K562 (cell line): ENCODE data around the gene CDC6. TPM values are rescaled to one million over a fixed set of nuclear protein-coding genes. Genes with fewer than 3 reads are reported as not detected.

Source experiments
- ATAC-seq: fragments of 200-7000 bp; cut with Tn5 transposase; 3 replicates; pipeline ENCODE4 v1.9.1; 2020; ENCODE audit warnings: moderate library complexity
- BruUV-seq: library from RNA; stranded (reverse); fragments of 400-500 nt; replicated peaks from 2 replicates; lab custom pipeline; 2021; lab: Mats Ljungman, UMichigan
- CTCF ChIA-PET: fragments of 300-600 bp; formaldehyde crosslinking; extraction: SDS; loops from one replicate; lab custom pipeline; 2021; ENCODE audit warnings: low intra/inter-chr PET ratio; lab: Yijun Ruan, JAX
- POLR2A ChIA-PET: fragments of 300-600, 350-650 bp; sonication (Branson Sonifier 250); formaldehyde crosslinking; extraction: SDS; loops from one replicate; lab custom pipeline; 2021; ENCODE audit warnings: antibody characterized with exemption, inconsistent platforms; lab: Yijun Ruan, JAX
- DNase-seq, 4 experiments: peaks; one replicate each; pipeline versions ENCODE4 v3.0.0 to v3.0.0-alpha.2; 2011 to 2018; ENCODE audit warnings: low spot score in 3 of 4, mixed read lengths in 3 of 4; ENCODE audit errors: extremely low read depth in 1 of 4
- FAIRE-seq: peaks from 2 replicates; lab custom pipeline; 2011; peaks lifted over from hg19 to GRCh38; lab: Jason Lieb, UNC
- H2AFZ ChIP-seq: 2 replicates; pipeline ENCODE4 v1.6.0; 2011; ENCODE audit warnings: low read depth, low read length, control low read depth, inconsistent platforms
- H3K27ac ChIP-seq: fragments of 200-600 bp; 3 replicates; pipeline ENCODE4 v1.8.0; 2011; ENCODE audit warnings: low read depth, mild to moderate bottlenecking, control low read depth, inconsistent platforms, low read length, moderate library complexity, mixed read lengths; ENCODE audit errors: extremely low read depth
- H3K27me3 ChIP-seq, 2 experiments: fragments of 300-600 bp in 1 of 2; 2 replicates in 1 of 2; 3 replicates in 1 of 2; pipeline versions ENCODE4 v1.6.0 to v1.8.0; 2011; ENCODE audit warnings: inconsistent platforms in 2 of 2, low read length in 2 of 2, mild to moderate bottlenecking in 1 of 2, mixed read lengths in 1 of 2, moderate library complexity in 1 of 2; ENCODE audit not compliant: control insufficient read depth in 2 of 2, insufficient read depth in 2 of 2
- H3K36me3 ChIP-seq: fragments of 300-600 bp; 3 replicates; pipeline ENCODE4 v1.8.0; 2011; ENCODE audit warnings: mild to moderate bottlenecking, low read length, inconsistent platforms; ENCODE audit not compliant: control insufficient read depth, insufficient read depth
- H3K4me1 ChIP-seq, 2 experiments: fragments of 200-600 bp in 1 of 2; replicated peaks in 1 of 2; 2 replicates in 1 of 2; 3 replicates in 1 of 2; pipeline versions ENCODE4 v1.5.1 to v1.8.0; 2011; ENCODE audit warnings: inconsistent platforms in 2 of 2, low read length in 2 of 2, mild to moderate bottlenecking in 1 of 2, mixed read lengths in 1 of 2, moderate library complexity in 1 of 2; ENCODE audit not compliant: control insufficient read depth in 2 of 2, insufficient read depth in 2 of 2
- H3K4me2 ChIP-seq: 2 replicates; pipeline ENCODE4 v1.6.1; 2011; ENCODE audit warnings: low read length, control low read depth, inconsistent platforms, mixed read lengths; ENCODE audit not compliant: insufficient read depth
- H3K4me3 ChIP-seq: fragments of 200-600 bp; sonication (generic), shearing (Covaris generic); 2 replicates; pipeline ENCODE4 v1.5.1; 2016; ENCODE audit warnings: control low read depth, inconsistent platforms
- H3K79me2 ChIP-seq: fragments of 200-600 bp; 3 replicates; pipeline ENCODE4 v1.8.0; 2011; ENCODE audit warnings: low read length, inconsistent platforms; ENCODE audit not compliant: control insufficient read depth, insufficient read depth
- H3K9ac ChIP-seq, 2 experiments: 2 replicates each; pipeline versions ENCODE4 v1.6.0 to v1.6.1; 2011; ENCODE audit warnings: low read depth in 2 of 2, low read length in 2 of 2, control low read depth in 1 of 2, inconsistent platforms in 1 of 2, mild to moderate bottlenecking in 1 of 2, mixed read lengths in 1 of 2; ENCODE audit not compliant: insufficient read depth in 1 of 2
- H3K9me1 ChIP-seq: one replicate; pipeline ENCODE4 v1.6.0; 2011; ENCODE audit warnings: inconsistent platforms, mild to moderate bottlenecking, low read length, moderate library complexity; ENCODE audit not compliant: control insufficient read depth, insufficient read depth
- H3K9me3 ChIP-seq: replicated peaks from 2 replicates; pipeline ENCODE4 v1.5.1; 2011; ENCODE audit warnings: low read depth, low read length, inconsistent platforms; ENCODE audit not compliant: control insufficient read depth, insufficient read depth
- H4K20me1 ChIP-seq: replicated peaks from 2 replicates; pipeline ENCODE4 v1.6.1; 2011; ENCODE audit warnings: low read length, inconsistent platforms, mixed read lengths; ENCODE audit not compliant: control insufficient read depth, insufficient read depth
- BHLHE40 ChIP-seq: IDR thresholded peaks from 2 replicates; pipeline ENCODE4 v1.6.1; 2011; ENCODE audit warnings: low read length, improper control_type of control experiment
- CBX3 ChIP-seq, 2 experiments: IDR thresholded peaks; 1 replicate in 1 of 2; 2 replicates in 1 of 2; pipeline ENCODE4 v1.6.1; 2012; ENCODE audit warnings: inconsistent platforms in 2 of 2, low read length in 2 of 2, borderline replicate concordance in 1 of 2, control low read depth in 1 of 2
- CHD4 ChIP-seq: fragments of 200-600 bp; sonication (generic); IDR thresholded peaks from 3 replicates; pipeline ENCODE4 v1.6.1; 2012; ENCODE audit warnings: low read depth, mild to moderate bottlenecking, mixed read lengths, low read length, inconsistent platforms; ENCODE audit not compliant: insufficient read depth, insufficient replicate concordance, poor library complexity, severe bottlenecking
- FOXK1 ChIP-seq: sonication (generic); formaldehyde crosslinking; IDR thresholded peaks from 2 replicates; pipeline ENCODE4 v1.8.0; 2022; ENCODE audit warnings: missing genetic modification reagents, mild to moderate bottlenecking, borderline replicate concordance
- SNRNP70 ChIP-seq: fragments of 200-400 bp; formaldehyde crosslinking; optimal IDR thresholded peaks from 2 replicates; pipeline ENCODE3; 2017; ENCODE audit warnings: low read depth, low read length
- ZNF695 ChIP-seq: fragments of 450-650 bp; formaldehyde crosslinking; IDR thresholded peaks from 2 replicates; pipeline ENCODE4 v1.4.0; 2020; ENCODE audit warnings: mild to moderate bottlenecking, moderate library complexity
- ZNF785 ChIP-seq: fragments of 250-450 bp; sonication (Bioruptor Pico); IDR thresholded peaks from 2 replicates; pipeline ENCODE4 v1.4.0; 2020; ENCODE audit warnings: mild to moderate bottlenecking
- WGBS: fragments of 100-300 bp; shearing (Covaris generic); methylation state at CpG from one replicate; pipeline ENCODE4 v1.1.6; 2016; ENCODE audit warnings: low coverage, mixed read lengths; ENCODE audit not compliant: insufficient coverage; ENCODE audit errors: missing lambda C conversion rate; 5-methylcytosine and 5-hydroxymethylcytosine counted together
- in situ Hi-C: fragments of 300-500 bp; cut with MboI; formaldehyde crosslinking; loops from 4 replicates; pipeline ENCODE4 v1.15.0; 2018; ENCODE audit warnings: inconsistent platforms, mixed read lengths
- intact Hi-C: fragments of 100-400 bp; cut with micrococcal nuclease; formaldehyde crosslinking; loops from 2 replicates; pipeline ENCODE4 v1.14.2; 2022
- polyA plus RNA-seq, 8 experiments: library from polyadenylated mRNA; depleted of rRNA in 4 of 8; stranded (reverse) in 5 of 8; unstranded in 3 of 8; fragments of >200 nt; fragmentation: Nextera tagmentation in 2 of 8; fragmentation: Illumina TruSeq in 1 of 8; extraction: Ambion mirVana in 2 of 8; extraction: Trizol in 1 of 8; gene quantifications; 2 replicates each; pipeline versions ENCODE4 v1.2.1 to v1.2.3, GENCODE V29; 2011 to 2014; ENCODE audit warnings: inconsistent platforms in 1 of 8, missing spikeins in 1 of 8
- total RNA-seq, 7 experiments: library from RNA; depleted of rRNA in 6 of 7; stranded (reverse); fragments of >200 nt in 6 of 7; fragmentation: Illumina TruSeq in 2 of 7; extraction: Trizol in 2 of 7; gene quantifications; 2 replicates each; pipeline versions ENCODE4 v1.2.1 to v1.2.3, GENCODE V29; 2011 to 2021; ENCODE audit warnings: low replicate concordance in 1 of 7
- TF ChIP-seq, protein P1 (sequence below): fragments of 450-650 bp; IDR thresholded peaks from 2 replicates; pipeline ENCODE4 v1.7.0; 2016; ENCODE audit warnings: borderline replicate concordance
- TF ChIP-seq, protein P2 (sequence below), 2 experiments: fragments of 250-450 bp in 1 of 2; fragments of 450-650 bp in 1 of 2; sonication (Bioruptor Pico) in 1 of 2; IDR thresholded peaks; 2 replicates each; pipeline versions ENCODE4 v1.6.1 to v1.8.0; 2016 to 2021; ENCODE audit warnings: mild to moderate bottlenecking in 2 of 2, moderate library complexity in 2 of 2, missing compliant biosample characterization in 1 of 2, missing genetic modification characterization in 1 of 2
- TF ChIP-seq, protein P3 (sequence below): fragments of 250-450 bp; sonication (Bioruptor Pico); IDR thresholded peaks from 2 replicates; pipeline ENCODE4 v1.4.0; 2020; ENCODE audit warnings: mild to moderate bottlenecking, moderate library complexity, borderline replicate concordance
- TF ChIP-seq, protein P4 (sequence below): fragments of 250-450 bp; sonication (Bioruptor Pico); IDR thresholded peaks from 2 replicates; pipeline ENCODE4 v1.5.0; 2021; ENCODE audit warnings: mild to moderate bottlenecking, borderline replicate concordance

Gene CDC6
- total and polyA plus RNA-seq, 9 of the 15 experiments (the other 6 are each of a cell fraction or from before 2014, with no cell fraction given): 29.6 to 141 (median 106) TPM

DNA sequence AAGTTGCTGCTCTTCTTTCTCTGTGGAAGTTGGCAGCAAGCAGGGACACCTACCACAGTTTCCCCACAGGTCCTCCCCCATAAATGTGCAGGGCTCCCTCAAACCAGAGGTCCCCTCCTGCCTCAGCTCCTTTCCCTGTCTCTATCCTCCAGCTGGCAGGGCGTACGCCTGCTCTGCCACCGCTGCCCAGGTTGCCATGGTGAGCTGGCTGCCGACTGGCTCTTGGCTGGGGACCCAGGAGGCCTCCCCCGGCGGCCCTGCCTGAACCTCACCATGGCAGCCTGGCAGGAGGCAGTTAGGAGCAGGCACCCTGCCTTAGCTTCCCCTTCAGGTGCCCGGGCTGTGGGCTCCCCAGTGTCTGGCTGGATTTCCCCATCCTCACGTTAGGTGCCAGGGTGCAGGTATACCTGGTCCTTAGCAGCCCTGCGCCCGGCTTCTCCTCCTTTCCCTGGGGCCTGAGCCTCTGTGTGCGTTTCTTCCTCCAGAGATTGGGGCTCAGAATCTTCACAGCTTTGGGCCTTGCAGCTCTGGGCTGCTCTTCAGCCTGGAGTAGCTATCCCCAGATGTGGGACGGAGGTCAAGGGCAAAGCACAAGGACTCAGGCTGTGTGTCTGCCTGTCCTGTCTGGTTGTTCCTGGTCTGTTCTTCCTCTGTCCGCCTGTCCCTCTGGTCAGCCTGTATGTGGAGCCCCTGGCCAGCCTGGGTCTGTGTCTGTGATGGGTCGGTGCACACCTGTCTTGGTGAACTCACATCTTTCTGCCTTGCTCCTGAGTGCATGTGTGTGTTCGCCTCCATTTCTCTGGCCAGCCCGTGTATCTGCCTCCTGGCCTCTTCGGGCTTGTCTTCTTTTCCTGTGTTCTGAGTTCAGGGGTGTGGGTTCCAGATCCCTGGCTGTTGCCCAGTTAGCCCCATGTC lies 61.1 kb downstream of the CDC6 start:
- H3K4me1 ChIP-seq: peaks cover 41 to 70% of the 10 kb centered on the region in 2 experiments
- FAIRE-seq: no peak
- H3K36me3 ChIP-seq: peaks cover 50% of the 10 kb centered on the region; the same call in 2 of the 3 replicates
- 0 out of 2 replicates have a peak, but pooled peaks cover 3% of the 10 kb centered on the region for H4K20me1 ChIP-seq
- H3K9me3 ChIP-seq: no peaks in the 10 kb centered on the region
- H3K27me3 ChIP-seq: no peaks in the 10 kb centered on the region
- H3K4me3 ChIP-seq: no peak overlapping the region
- CTCF ChIA-PET: no interaction called here
- no peak overlapping the region for H2AFZ ChIP-seq
- POLR2A ChIA-PET: interaction anchor here (0.5 kb wide), 1 partner anchor 311 kb away, joined by 3 read pairs; no protein-coding TSS in a partner anchor
- ATAC-seq: no peak
- peak overlapping the region; percentile 15; the same call in 1 of the 3 replicates for H3K27ac ChIP-seq
- H3K79me2 ChIP-seq: peaks cover 51% of the 10 kb centered on the region
- H3K9me1 ChIP-seq: no peaks in the 10 kb centered on the region
- WGBS: 92% methylated on average over 16 of the region's 17 CpGs
- DNase-seq: no peak
- no peak overlapping the region for H3K4me2 ChIP-seq
- no TSS peak for BruUV-seq
- intact Hi-C loops: no loop called here
- in situ Hi-C loops: no loop called here
- H3K9ac ChIP-seq: 0 out of 4 replicates have a peak overlapping the region, but pooled peaks of 1 of the 2 experiments have one; percentile 4
- TF ChIP-seq ZNF785 (CRISPR knock-in tag) (no peak), CBX3 (IDR thresholded peaks at IDR 0.05; ENCODE audit: borderline replicate concordance in 1 of 2, low read length in 2 of 2) (no peak), BHLHE40 (no peak), SNRNP70 (no peak), FOXK1 (CRISPR knock-in tag) (no peak), ZNF695 (CRISPR knock-in tag) (no peak), CHD4 (no peak)
- TF ChIP-seq, protein P1, sequence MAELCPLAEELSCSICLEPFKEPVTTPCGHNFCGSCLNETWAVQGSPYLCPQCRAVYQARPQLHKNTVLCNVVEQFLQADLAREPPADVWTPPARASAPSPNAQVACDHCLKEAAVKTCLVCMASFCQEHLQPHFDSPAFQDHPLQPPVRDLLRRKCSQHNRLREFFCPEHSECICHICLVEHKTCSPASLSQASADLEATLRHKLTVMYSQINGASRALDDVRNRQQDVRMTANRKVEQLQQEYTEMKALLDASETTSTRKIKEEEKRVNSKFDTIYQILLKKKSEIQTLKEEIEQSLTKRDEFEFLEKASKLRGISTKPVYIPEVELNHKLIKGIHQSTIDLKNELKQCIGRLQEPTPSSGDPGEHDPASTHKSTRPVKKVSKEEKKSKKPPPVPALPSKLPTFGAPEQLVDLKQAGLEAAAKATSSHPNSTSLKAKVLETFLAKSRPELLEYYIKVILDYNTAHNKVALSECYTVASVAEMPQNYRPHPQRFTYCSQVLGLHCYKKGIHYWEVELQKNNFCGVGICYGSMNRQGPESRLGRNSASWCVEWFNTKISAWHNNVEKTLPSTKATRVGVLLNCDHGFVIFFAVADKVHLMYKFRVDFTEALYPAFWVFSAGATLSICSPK: no peak
- TF ChIP-seq, protein P2, sequence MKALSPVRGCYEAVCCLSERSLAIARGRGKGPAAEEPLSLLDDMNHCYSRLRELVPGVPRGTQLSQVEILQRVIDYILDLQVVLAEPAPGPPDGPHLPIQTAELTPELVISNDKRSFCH (CRISPR knock-in tag; IDR thresholded peaks at IDR 0.05): no peak
- TF ChIP-seq, protein P2 (tag; IDR thresholded peaks at IDR 0.05): no peak
- TF ChIP-seq, protein P3, sequence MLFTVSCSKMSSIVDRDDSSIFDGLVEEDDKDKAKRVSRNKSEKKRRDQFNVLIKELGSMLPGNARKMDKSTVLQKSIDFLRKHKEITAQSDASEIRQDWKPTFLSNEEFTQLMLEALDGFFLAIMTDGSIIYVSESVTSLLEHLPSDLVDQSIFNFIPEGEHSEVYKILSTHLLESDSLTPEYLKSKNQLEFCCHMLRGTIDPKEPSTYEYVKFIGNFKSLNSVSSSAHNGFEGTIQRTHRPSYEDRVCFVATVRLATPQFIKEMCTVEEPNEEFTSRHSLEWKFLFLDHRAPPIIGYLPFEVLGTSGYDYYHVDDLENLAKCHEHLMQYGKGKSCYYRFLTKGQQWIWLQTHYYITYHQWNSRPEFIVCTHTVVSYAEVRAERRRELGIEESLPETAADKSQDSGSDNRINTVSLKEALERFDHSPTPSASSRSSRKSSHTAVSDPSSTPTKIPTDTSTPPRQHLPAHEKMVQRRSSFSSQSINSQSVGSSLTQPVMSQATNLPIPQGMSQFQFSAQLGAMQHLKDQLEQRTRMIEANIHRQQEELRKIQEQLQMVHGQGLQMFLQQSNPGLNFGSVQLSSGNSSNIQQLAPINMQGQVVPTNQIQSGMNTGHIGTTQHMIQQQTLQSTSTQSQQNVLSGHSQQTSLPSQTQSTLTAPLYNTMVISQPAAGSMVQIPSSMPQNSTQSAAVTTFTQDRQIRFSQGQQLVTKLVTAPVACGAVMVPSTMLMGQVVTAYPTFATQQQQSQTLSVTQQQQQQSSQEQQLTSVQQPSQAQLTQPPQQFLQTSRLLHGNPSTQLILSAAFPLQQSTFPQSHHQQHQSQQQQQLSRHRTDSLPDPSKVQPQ (CRISPR knock-in tag): no peak
- TF ChIP-seq, protein P4, sequence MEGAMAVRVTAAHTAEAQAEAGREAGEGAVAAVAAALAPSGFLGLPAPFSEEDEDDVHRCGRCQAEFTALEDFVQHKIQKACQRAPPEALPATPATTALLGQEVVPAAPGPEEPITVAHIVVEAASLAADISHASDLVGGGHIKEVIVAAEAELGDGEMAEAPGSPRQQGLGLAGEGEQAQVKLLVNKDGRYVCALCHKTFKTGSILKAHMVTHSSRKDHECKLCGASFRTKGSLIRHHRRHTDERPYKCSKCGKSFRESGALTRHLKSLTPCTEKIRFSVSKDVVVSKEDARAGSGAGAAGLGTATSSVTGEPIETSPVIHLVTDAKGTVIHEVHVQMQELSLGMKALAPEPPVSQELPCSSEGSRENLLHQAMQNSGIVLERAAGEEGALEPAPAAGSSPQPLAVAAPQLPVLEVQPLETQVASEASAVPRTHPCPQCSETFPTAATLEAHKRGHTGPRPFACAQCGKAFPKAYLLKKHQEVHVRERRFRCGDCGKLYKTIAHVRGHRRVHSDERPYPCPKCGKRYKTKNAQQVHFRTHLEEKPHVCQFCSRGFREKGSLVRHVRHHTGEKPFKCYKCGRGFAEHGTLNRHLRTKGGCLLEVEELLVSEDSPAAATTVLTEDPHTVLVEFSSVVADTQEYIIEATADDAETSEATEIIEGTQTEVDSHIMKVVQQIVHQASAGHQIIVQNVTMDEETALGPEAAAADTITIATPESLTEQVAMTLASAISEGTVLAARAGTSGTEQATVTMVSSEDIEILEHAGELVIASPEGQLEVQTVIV (CRISPR knock-in tag): no peak
